ENCODE results near the gene LILRB5. TPM values are rescaled to one million over a fixed set of nuclear protein-coding genes. Genes with fewer than 3 reads are reported as not detected.

Gene LILRB5
- total RNA-seq = 10 to 100 TPM; 24.0 to 75.5 (median 39.4) TPM

DNA sequence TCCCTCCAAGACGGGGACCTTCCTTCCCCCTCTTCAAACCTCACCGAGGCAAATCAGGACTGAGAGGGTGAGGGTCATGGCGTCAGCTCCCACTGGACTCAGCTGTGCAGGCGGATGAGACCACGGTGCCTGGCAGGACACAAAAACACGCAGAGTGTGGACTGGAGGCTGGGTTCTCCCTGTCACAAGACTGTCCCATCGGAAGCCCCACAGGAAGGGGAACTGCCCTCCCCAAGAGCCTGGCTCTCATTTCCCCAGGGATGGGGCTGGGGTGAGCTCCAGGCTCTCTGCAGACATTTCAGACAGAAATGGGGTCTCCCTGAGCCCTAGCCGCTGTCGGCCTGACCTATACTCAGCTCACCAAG is at the start of gene LILRB5:
Gene LILRB5 (minus strand): TSS at position 158 of the 365 bp plus-strand sequence. CDS start 80 bp downstream, at position 78.
- no peak for ATAC-seq (ENCODE audit: low FRiP score)
- DNase-seq (ENCODE audit: low spot score) = no peak
- TF ChIP-seq CTCF (IDR thresholded peaks at IDR 0.05) = no peak

DNA sequence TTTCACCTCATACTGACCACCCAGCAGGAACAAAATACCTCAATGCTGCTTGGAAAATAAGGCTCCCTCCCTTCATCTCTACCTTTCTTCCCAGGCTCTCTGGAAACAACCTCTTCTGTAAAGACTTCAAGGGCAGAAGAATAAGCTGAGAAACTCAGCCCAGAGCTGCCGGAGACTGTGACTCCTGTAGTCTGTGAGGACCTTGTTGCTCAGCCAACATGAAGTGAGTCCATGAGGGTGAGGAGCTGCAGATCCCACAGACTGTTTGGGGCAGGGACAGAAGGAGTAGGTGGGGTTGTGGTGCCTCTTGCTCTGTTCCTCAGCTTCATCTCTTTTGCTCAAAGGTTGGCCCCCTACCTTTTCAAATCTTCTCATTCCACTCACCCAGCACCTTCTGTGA is 48.1 kb upstream of the LILRB5 start:
- ATAC-seq (ENCODE audit: low FRiP score) (no peak), DNase-seq (ENCODE audit: low spot score) (no peak)
- no peak for TF ChIP-seq CTCF (IDR thresholded peaks at IDR 0.05)

DNA sequence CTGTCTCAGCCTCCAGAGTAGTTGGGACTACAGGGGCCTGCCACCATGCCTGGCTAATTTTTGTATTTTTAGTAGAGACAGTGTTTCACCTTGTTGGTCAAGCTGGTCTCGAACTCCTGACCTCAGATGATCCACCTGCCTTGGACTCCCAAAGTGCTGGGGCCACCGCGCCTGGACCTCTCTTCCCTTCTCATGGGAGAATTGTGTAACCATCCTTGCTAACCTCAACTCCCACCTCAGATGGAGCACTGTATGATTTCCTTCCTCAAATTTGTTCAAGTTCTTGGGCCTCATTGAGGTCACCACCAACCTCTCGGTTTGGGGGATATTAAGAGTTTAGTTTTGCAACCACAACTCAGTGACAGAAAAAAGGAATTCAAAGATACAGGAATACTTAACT is 45.2 kb upstream of the LILRB5 start:
- DNase-seq (ENCODE audit: low spot score) = no peak
- no peak for ATAC-seq (ENCODE audit: low FRiP score)
- no peak for TF ChIP-seq CTCF (IDR thresholded peaks at IDR 0.05)

- TF ChIP-seq CTCF (IDR thresholded peaks at IDR 0.05) = no peak
- ATAC-seq (ENCODE audit: low FRiP score) = no peak
- no peak for DNase-seq (ENCODE audit: low spot score)
Measured at GRCh38 chr19:54299515-54299914, 42.4 kb upstream of the LILRB5 start.

GRCh38 chr19:54299126-54299498 is 42.0 kb upstream of the LILRB5 start:
- ATAC-seq (ENCODE audit: low FRiP score) (no peak), DNase-seq (ENCODE audit: low spot score) (no peak)
- TF ChIP-seq CTCF (IDR thresholded peaks at IDR 0.05) = no peak

DNA sequence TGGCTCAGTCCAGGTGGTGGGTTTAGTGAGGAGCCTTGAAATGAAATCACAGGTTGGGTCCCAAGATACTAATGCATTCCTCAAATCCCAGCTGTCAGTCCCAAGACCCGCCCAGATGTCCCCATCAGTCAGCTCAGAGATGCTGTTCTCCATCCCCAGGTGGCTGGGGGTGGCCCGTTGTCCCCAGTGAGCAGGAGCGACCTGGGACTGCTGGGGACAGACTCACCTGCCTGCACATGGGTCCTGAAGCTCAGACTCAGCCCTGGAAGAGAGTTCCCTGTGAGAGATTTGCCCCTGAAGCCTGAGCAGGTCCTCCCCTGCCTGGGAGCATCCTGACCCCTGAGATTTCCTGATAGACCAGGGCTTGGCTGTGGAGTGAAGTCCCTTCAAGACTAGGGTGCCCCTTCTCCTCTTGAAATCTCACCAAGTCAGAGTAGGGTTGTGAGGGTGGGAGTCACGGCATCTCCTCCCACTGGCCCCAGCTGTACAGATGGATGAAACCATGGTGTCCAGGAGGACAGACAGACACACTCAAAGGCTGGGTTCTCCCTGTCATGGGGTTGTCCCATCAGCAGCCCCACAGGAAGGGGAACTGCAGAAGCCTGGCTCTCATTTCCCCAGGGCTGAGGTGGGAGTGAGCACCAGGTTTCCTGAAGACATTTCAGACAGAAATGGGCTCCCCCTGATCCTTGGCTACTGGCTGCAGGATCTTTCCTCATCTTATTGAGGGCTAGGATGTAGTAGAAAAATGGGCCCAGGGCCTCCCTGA is 41.5 kb upstream of the LILRB5 start:
- no peak for ATAC-seq (ENCODE audit: low FRiP score)
- no peak for TF ChIP-seq CTCF (IDR thresholded peaks at IDR 0.05)
- DNase-seq (ENCODE audit: low spot score) = no peak

GRCh38 chr19:54297759-54298305 is 40.8 kb upstream of the LILRB5 start:
- no peak for TF ChIP-seq CTCF (IDR thresholded peaks at IDR 0.05)
- DNase-seq (ENCODE audit: low spot score) = no peak
- no peak for ATAC-seq (ENCODE audit: low FRiP score)

Measured in omental fat pad (tissue), 4 donors.